ENCODE data around the gene FAM13B.
"Not testable (repeated sequence)": the region's sequence is repeated elsewhere in the genome, so short reads cannot be mapped to it uniquely, and the experiment has no call there.

Gene FAM13B

GRCh38 chr5:138045283-138045682 is 12.4 kb upstream of the FAM13B start:
- H3K36me3 Mint-ChIP-seq; H3K4me1 Mint-ChIP-seq (ENCODE audit: low read depth); H3K4me3 Mint-ChIP-seq; H3K27me3 Mint-ChIP-seq; H3K9me3 Mint-ChIP-seq (ENCODE audit: low read depth); H3K27ac Mint-ChIP-seq: not testable (repeated sequence)

- Mint-ChIP-seq H3K36me3 (no peaks in the 10 kb centered on the region), H3K9me3 (ENCODE audit: low read depth) (no peaks in the 10 kb centered on the region), H3K4me3 (no peak overlapping the region), H3K27ac (no peak overlapping the region), H3K27me3 (no peaks in the 10 kb centered on the region), H3K4me1 (ENCODE audit: low read depth) (peaks cover 8% of the 10 kb centered on the region)
These were observed 5.9 kb upstream of the FAM13B start for GRCh38 chr5:138038826-138039225.

GRCh38 chr5:138037907-138038633 is 5.2 kb upstream of the FAM13B start:
- Mint-ChIP-seq H3K27ac (no peak overlapping the region), H3K4me3 (no peak overlapping the region), H3K36me3 (no peaks in the 10 kb centered on the region), H3K4me1 (ENCODE audit: low read depth) (peaks cover 12% of the 10 kb centered on the region), H3K9me3 (ENCODE audit: low read depth) (no peaks in the 10 kb centered on the region), H3K27me3 (no peaks in the 10 kb centered on the region)

GRCh38 chr5:138037271-138037670 is 4.4 kb upstream of the FAM13B start:
- Mint-ChIP-seq H3K36me3 (no peaks in the 10 kb centered on the region), H3K9me3 (ENCODE audit: low read depth) (no peaks in the 10 kb centered on the region), H3K4me3 (no peak overlapping the region), H3K27ac (no peak overlapping the region), H3K4me1 (ENCODE audit: low read depth) (peaks cover 12% of the 10 kb centered on the region), H3K27me3 (no peaks in the 10 kb centered on the region)

- Mint-ChIP-seq H3K27ac (peak overlapping the region; percentile 12), H3K9me3 (ENCODE audit: low read depth) (no peaks in the 10 kb centered on the region), H3K4me3 (peak overlapping the region; percentile 49), H3K4me1 (ENCODE audit: low read depth) (peaks cover 26% of the 10 kb centered on the region), H3K36me3 (no peaks in the 10 kb centered on the region), H3K27me3 (no peaks in the 10 kb centered on the region)
These were observed 3.0 kb upstream of the FAM13B start for GRCh38 chr5:138035605-138036537.

- H3K36me3 Mint-ChIP-seq, result no peaks in the 10 kb centered on the region
- peaks cover 45% of the 10 kb centered on the region for H3K4me1 Mint-ChIP-seq (ENCODE audit: low read depth)
- H3K27ac Mint-ChIP-seq, result peak overlapping the region; percentile 94
- H3K4me3 Mint-ChIP-seq, result peak overlapping the region; percentile 94
- no peaks in the 10 kb centered on the region for H3K27me3 Mint-ChIP-seq
- H3K9me3 Mint-ChIP-seq (ENCODE audit: low read depth), result no peaks in the 10 kb centered on the region
These were observed 1.0 kb upstream of the FAM13B start for GRCh38 chr5:138033907-138034306.

GRCh38 chr5:138033386-138033808 is 518 bp upstream of the FAM13B start:
- no peaks in the 10 kb centered on the region for H3K36me3 Mint-ChIP-seq

GRCh38 chr5:138032028-138032571 is 779 bp downstream of the FAM13B start:
- Mint-ChIP-seq H3K27me3 (no peaks in the 10 kb centered on the region), H3K4me1 (ENCODE audit: low read depth) (peaks cover 63% of the 10 kb centered on the region), H3K4me3 (peak overlapping the region; percentile 94), H3K9me3 (ENCODE audit: low read depth) (no peaks in the 10 kb centered on the region), H3K27ac (peak overlapping the region; percentile 94), H3K36me3 (peaks cover 3% of the 10 kb centered on the region)

More at GRCh38 chr5:138033386-138033808, 518 bp upstream of the FAM13B start:
- H3K4me1 Mint-ChIP-seq (ENCODE audit: low read depth), result peaks cover 50% of the 10 kb centered on the region
- H3K4me3 Mint-ChIP-seq, result peak overlapping the region; percentile 94
- no peaks in the 10 kb centered on the region for H3K9me3 Mint-ChIP-seq (ENCODE audit: low read depth)
- H3K27me3 Mint-ChIP-seq, result no peaks in the 10 kb centered on the region
- H3K27ac Mint-ChIP-seq, result peak overlapping the region; percentile 94

GRCh38 chr5:138029944-138030343 is 2.9 kb downstream of the FAM13B start:
- Mint-ChIP-seq H3K4me1 (ENCODE audit: low read depth) (peaks cover 74% of the 10 kb centered on the region), H3K4me3 (peak overlapping the region; percentile 94), H3K36me3 (peaks cover 4% of the 10 kb centered on the region), H3K27me3 (no peaks in the 10 kb centered on the region), H3K9me3 (ENCODE audit: low read depth) (no peaks in the 10 kb centered on the region), H3K27ac (peak overlapping the region; percentile 4)

GRCh38 chr5:138029501-138029900 is 3.4 kb downstream of the FAM13B start:
- Mint-ChIP-seq H3K36me3 (peaks cover 4% of the 10 kb centered on the region), H3K4me1 (ENCODE audit: low read depth) (peaks cover 79% of the 10 kb centered on the region), H3K4me3 (peak overlapping the region; percentile 94), H3K27ac (peak overlapping the region; percentile 4), H3K9me3 (ENCODE audit: low read depth) (no peaks in the 10 kb centered on the region), H3K27me3 (no peaks in the 10 kb centered on the region)

- Mint-ChIP-seq H3K27ac (no peak overlapping the region), H3K4me3 (peak overlapping the region; percentile 46), H3K9me3 (ENCODE audit: low read depth) (no peaks in the 10 kb centered on the region)
These were observed 3.9 kb downstream of the FAM13B start for GRCh38 chr5:138028971-138029365.

GRCh38 chr5:138028262-138028970 is 4.5 kb downstream of the FAM13B start:
- peaks cover 83% of the 10 kb centered on the region for H3K4me1 Mint-ChIP-seq (ENCODE audit: low read depth)
- H3K9me3 Mint-ChIP-seq (ENCODE audit: low read depth); H3K27ac Mint-ChIP-seq; H3K27me3 Mint-ChIP-seq; H3K36me3 Mint-ChIP-seq: not testable (repeated sequence)
- H3K4me3 Mint-ChIP-seq, result peak overlapping the region; percentile 46

More at GRCh38 chr5:138028971-138029365, 3.9 kb downstream of the FAM13B start:
- Mint-ChIP-seq H3K4me1 (ENCODE audit: low read depth) (peaks cover 82% of the 10 kb centered on the region), H3K27me3 (no peaks in the 10 kb centered on the region), H3K36me3 (peaks cover 4% of the 10 kb centered on the region)

- not testable (repeated sequence) for H3K27ac Mint-ChIP-seq; H3K27me3 Mint-ChIP-seq; H3K4me3 Mint-ChIP-seq; H3K36me3 Mint-ChIP-seq; H3K9me3 Mint-ChIP-seq (ENCODE audit: low read depth)
- H3K4me1 Mint-ChIP-seq (ENCODE audit: low read depth), result peaks cover 91% of the 10 kb centered on the region
These were observed 6.1 kb downstream of the FAM13B start for GRCh38 chr5:138026793-138027192.

- no peaks in the 10 kb centered on the region for H3K9me3 Mint-ChIP-seq (ENCODE audit: low read depth)
- no peaks in the 10 kb centered on the region for H3K27me3 Mint-ChIP-seq
These were observed 7.6 kb downstream of the FAM13B start for GRCh38 chr5:138025285-138025684.

More at GRCh38 chr5:138025285-138025684, 7.6 kb downstream of the FAM13B start:
- Mint-ChIP-seq H3K36me3 (peaks cover 4% of the 10 kb centered on the region), H3K27ac (peak overlapping the region; percentile 17), H3K4me3 (peak overlapping the region; percentile 41), H3K4me1 (ENCODE audit: low read depth) (peaks cover 87% of the 10 kb centered on the region)

Measured in activated naive CD8-positive, alpha-beta T cell (primary cell).